GM19035 (cell line): ENCODE data around the gene SLC6A18.
"Not testable (repeated sequence)": the region's sequence is repeated elsewhere in the genome, so short reads cannot be mapped to it uniquely, and the experiment has no call there.

Experiments
- ATAC-seq: cut with Tn5 transposase; IDR thresholded peaks from one replicate; pipeline ENCODE4 v1.9.1; 2021; ENCODE audit not compliant: unreplicated experiment

The SLC6A18 gene

DNA sequence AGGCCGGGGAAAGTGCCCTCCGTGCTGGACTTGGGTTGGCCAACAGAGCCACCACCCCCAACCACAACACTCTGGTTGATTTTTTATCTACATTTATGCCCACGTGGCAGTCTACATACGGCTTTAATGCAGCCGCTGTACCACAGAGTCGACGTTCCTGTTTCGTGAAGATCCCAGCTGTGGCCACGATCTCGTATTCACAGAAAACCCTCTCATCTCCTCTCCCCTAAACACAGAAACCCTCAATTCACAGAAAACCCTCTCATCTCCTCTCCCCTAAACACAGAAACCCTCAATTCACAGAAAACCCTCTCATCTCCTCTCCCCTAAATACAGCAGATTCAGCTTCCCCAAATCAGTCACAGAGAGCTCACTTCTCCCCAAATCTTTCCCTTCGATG, 3.8 kb downstream of the SLC6A18 start:
- ATAC-seq = not testable (repeated sequence)

DNA sequence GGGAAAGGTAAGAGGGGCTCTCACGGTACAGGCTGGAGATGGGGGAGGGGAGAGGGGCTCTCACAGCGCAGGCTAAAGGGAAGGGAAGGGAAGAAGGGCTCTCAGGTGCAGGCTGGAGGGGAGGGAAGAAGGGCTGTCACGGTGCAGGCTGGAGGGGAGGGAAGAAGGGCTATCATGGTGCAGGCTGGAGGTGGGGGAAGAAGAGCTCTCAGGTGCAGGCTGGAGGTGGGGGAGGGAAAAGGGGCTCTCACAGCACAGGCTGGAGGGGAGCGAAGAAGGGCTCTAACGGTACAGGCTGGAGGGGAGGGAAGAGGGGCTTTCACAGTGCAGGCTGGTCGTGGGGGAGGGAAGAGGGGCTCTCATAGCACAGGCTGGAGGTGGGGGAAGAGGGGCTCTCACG, 4.6 kb downstream of the SLC6A18 start:
- no peak for ATAC-seq

DNA sequence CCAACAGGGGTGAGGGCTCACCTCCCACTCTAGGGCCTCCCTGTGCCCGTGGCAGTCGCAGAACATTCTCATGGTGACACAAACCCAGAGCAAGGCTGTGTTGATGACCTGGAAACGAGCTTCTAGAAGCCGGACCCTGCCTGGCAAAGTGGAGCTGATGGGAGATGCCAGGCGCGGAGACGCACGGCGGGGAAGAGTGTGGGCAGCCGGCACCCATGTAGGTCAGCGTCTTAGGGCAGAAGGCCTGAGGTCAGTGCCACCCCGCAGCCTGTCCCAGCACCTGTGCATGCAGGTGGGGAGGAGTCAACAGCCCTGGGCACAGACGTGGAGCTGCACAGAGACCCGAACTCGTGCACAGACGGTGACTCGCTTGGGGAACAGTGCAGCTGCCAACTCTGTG, 5.4 kb downstream of the SLC6A18 start:
- no peak for ATAC-seq

DNA sequence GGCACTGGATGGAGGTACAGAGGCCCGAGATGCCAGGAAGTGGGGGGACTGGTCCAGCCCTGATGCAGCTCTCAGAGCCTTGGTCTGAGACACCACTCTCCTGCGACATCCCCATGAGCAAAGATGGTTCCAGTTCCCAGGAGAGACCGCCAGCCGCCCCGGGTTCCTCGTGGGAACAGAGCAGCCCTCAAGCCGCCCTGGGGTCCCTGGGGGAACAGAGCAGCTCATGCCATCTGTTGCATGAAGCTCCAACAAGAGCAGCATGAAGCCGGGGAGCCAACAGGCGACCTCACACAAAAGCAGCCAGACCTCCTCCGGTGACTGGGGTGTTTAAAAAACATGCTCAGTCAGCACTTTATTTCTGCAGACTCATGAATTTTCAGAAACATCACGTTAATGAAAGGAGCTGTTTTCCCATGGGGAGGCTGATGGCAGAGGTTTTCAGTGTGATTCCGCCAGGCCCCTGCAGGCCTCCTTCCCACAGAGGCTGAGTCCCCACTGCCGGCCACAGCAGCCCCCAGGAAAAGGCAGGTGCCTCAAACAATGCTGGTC, 6.2 kb downstream of the SLC6A18 start:
- ATAC-seq = no peak

DNA sequence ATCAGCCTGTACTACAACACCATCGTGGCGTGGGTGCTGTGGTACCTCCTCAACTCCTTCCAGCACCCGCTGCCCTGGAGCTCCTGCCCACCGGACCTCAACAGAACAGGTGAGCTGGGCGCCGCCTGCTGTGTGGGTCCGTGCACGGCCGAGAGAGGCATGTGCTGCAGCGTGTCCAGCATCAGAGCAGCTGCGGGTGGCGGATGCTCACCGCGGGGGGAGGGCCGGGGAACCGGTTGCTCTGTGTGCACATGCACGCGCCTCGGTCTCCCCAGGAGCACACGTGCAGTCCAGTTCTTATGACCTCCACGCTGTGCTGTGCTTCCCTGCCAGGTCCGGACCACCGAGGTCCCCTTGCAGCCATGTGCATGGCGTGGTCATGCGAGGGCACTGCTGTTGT, 7.6 kb downstream of the SLC6A18 start:
- no peak for ATAC-seq

DNA sequence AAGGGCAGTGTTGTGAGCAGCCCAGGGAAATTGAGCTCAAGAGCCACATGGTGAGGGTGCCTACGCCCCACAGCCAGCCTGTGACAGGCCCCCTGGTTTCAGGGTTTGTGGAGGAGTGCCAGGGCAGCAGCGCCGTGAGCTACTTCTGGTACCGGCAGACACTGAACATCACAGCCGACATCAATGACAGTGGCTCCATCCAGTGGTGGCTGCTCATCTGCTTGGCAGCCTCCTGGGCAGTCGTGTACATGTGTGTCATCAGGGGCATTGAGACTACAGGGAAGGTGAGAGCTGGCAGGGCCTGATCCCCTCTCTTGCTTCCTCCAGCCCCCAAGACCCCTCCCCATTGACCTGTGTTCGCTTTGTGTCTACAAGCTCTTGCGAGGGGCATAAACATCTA, 10.2 kb downstream of the SLC6A18 start:
- ATAC-seq = no peak

DNA sequence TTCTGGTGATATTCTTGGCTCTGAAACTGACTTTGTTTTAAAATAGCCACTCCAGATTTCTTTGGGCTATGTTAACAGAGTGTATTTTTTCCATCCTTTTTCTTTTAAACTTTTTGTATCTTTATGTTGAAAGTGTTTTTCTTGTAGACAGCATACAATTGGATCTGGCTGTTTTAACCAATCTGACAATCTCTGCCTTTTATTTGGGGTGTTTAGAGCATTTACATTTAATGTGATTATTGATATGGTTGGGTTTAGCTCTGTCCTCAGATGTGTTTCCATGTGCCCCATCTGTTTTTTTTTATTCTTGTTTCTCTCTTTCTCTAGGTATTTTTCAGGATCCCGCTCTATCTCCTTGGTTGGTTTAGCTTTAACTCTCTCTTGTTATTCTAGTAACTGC, 10.7 kb downstream of the SLC6A18 start:
- no peak for ATAC-seq

DNA sequence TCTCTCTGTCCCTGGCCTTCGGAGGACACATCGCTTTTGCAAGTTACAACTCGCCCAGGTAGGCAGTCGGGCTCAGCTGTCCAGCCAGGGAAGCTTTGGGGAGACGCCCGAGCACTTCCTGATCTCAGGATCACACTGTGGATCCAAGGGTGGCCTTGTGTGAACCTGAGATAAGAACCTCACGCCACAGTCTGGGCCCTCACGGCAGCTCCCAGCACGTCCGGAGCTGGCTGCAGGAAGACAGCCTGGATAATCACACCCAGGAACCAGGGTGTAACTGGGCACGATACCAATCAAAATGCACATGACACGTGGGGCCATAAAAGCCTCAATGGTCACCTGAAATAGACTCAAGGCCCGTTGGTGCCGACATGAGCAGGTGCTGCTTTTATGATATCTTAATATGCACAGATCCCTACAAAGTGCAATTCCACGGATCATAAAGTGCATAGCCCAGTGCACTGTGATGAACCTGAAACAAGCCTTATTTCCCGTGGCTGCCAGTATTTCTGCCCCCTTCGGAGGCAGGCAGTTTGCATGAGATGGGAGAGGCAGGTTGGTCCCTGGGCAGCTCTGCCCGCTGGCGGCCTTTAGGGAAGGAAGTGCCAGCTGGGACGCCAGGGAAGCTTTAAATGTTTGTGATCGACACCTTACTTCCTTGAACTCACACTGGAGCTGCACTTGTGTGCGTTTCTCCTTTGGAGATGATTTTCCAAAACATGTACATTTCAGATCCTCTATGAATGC, 14.5 kb downstream of the SLC6A18 start:
- ATAC-seq = no peak

DNA sequence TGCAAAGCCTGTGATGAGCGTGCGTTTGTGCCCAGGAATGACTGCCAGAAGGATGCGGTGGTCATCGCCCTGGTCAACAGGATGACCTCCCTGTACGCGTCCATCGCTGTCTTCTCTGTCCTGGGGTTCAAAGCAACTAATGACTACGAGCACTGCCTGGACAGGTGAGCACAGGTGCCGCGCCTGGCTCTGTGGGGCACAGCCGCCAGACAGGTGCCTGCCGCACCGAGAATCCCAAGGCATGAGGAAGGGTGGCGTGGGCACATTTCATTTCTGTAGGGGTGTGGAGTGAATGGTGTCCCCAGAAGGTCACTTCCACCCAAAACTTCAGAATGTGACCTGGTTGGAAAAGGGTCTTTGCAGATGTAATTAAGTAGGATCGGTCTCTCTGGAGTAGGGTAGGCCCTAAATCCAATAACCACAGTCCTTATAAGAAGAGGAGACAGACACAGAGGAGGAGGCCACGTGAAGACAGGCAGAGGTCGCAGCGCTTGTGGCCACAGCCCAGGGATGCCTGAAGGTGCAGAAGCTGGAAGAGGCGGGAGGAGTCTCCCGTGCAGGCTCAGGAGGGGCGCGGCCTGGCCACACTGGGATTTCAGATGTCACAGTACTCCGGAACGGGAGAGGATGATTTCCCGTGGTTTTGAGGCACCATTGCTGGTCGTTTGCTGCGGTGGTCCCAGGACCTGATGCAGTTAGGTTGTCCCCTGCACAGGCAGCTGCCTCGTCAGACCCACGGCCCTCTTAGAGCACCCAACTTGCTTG, 15.5 kb downstream of the SLC6A18 start:
- no peak for ATAC-seq

DNA sequence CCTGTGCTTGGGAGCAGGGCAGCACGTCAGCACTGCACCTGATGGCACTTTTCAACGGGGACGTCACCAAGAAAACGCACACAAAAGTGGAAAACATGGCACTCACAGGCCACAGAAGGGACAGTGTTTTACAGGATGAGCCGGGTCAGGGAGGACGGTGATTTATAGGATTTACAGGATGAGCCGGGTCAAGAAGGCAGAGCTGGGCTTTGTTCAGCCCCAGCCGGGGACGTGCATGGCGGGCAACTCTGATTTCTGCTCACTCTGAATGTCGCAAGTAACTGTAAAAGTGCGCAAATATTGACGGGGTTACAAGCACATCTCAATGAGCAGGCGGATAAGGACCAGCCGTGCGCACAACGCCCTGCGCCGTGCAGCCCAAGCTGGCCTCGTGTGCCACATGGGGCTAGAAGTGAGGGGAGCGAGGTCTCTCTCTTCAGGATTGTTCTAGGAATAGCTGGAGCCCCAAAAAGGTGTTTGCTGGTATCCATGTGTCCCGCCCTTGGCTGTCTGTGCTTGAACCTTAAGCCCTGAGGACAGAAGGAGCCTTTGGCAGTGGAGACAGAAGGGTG, 16.4 kb downstream of the SLC6A18 start:
- no peak for ATAC-seq

DNA sequence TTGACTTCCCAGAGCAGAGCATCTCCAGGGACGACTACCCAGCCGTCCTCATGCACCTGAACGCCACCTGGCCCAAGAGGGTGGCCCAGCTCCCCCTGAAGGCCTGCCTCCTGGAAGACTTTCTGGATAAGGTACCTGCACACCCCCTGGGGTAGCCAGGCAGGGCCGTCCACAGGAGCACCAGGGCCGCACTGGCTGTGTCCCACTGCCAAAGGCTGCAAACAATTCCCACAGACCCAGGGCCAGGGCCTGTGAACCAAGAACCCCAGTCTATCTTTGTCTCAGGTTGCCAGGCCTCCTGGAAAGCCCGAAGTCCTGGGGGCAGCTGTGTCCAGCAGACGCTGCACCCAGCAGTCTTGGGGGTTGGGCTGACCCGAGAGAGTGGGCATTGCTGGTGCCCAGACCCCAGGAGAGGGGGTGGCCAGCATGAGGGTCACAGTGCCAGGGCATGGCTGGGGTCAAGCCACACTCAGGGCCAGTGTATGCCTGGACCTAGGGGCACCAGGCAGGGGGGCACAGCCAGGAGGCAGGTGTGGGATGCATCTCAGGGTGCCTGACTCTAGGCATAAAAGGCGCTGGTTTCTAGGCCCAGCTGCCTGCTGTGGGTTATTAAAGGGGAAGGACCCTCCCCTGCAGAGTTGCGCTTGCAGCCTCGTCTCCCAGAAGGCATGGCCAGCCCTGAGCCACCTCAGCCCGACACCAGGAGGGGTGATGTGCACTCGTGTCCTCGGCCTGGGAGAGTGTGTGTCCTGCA, 17.7 kb downstream of the SLC6A18 start:
- ATAC-seq = no peak

DNA sequence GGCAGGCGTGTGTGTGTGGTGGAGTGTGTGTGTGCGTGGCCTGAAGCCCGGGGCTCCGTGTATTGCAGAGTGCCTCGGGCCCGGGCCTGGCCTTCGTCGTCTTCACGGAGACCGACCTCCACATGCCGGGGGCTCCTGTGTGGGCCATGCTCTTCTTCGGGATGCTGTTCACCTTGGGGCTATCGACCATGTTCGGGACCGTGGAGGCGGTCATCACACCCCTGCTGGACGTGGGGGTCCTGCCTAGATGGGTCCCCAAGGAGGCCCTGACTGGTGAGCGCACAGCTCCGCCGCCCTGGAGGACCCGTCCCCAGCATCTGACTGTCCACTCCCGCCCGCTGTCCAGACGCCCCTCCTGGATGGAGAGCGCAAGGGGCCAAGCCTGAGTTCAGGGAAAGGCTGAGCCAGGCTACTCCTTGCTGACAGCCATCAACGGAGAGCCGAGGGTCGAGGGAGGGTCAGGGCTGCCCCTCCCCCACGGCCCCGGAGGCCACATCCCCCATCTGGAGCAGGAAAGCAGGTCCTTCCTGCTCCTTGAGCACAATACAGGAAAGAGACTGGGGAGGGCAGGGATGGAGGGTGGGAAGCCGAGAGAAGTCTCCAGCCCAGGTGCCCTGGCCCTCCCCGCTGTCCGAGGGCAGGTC, 18.4 kb downstream of the SLC6A18 start:
- ATAC-seq = no peak

DNA sequence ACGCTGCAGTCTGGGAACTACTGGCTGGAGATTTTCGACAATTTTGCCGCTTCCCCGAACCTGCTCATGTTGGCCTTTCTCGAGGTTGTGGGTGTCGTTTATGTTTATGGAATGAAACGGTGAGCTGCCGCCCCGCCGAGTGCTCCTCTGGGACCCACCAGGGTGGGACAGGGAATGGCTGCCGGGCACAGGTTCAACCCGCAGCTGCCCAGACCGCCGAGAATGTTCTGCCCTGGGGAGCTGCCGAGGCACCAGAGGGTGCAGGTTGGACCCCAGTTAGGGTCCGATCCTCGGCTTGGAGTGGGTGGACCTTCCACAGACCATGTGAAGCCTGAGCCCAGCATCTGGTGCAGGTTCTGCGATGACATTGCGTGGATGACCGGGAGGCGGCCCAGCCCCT, 19.1 kb downstream of the SLC6A18 start:
- ATAC-seq = no peak

DNA sequence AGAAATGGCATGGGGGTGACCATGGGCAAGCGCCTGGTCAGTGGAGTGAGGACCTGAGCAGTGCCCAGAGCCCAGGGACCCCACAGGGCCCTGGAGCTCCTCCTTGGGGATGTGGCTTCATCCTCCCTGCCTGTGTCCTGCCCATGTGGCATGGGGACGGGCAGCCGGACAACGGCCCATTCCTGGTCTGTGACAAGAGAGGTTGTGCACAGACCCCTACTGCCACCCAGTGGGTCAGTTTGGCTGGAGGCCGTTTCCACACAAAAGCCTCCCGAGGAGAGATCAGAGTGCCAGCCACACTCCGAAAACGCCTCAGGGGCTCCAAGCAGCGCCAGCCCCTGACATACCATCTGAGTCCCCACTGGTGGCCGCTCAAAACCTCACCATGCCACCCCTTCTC, 19.8 kb downstream of the SLC6A18 start:
- no peak for ATAC-seq

DNA sequence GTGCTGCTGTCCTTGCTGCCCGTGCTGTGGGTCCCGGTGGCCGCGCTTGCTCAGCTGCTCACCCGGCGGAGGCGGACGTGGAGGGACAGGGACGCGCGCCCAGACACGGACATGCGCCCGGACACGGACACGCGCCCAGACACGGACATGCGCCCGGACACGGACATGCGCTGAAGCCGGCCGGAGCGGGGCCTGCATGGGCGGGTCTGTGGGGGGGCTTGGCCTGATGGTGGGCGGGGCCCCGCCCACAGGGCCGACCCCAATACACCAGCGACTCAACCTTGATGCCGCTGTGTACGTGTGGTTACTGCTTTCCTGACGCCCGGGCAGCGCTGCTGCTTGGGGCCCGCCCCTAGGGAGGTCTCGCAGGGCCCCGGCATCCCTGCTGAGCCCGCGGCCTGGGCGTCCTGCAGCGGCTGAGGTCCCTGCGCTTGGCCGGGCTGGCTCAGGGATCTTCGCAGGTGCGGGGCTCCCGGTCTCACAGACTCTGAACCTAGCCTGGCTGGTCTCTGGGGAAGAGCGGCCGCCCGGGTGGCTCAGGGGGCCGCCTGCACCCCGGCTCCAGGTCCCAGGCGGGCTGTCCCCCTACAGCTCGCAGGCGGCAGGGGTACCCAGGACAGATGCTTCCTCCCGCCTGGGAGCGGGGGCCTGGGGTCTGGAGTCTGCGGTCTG, 20.9 kb downstream of the SLC6A18 start:
- ATAC-seq = no peak

DNA sequence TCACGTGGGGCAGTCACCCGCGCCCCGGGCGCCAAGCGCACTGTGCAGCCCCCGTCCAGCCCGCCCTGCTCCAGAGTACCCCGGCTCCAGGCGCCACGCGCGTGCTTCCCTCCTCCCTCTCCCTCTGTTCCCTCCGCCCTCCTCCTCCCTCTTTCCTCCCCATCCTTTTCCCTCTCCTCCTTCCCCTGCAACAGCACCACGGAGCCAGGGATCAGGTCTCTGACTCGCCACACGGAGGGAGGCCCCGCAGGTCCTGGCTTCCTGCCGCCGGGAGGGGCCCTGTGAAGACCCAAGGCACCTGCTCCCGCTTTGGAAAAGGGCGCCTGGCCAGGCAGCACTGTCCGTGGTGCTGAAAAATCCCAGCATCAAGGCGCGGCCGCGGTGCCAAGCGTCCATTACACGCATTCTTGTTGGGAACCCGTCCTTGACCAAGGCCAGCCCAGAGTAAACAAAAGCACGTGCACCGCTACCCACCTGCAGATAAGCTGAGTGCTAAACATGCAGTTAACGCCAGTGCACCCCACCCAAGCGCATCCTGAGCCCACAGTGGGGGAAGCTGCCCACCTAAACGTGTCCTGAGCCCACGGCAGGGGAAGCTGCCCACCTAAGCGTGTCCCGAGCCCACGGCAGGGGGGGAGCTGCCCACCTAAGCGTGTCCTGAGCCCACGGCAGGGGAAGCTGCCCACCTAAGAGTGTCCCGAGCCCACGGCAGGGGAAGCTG, 21.7 kb downstream of the SLC6A18 start:
- no peak for ATAC-seq

DNA sequence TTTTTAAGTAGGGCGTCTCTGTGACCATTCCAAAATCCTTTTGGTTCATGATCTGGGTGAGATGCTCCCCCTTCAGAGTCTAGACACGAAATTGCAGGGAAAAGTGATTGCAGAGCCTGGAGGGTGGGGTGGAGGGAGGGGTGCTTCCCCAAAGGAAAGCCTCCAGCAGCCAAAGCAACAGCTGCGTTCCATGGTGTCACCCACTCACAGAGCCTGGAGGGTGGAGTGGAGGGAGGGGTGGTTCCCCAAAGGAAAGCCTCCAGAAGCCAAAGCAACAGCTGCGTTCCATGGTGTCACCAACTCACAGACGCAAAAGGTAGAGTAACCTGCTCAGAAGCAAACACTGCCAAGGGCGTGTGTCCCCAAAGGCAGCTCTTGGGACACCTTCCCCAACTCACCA, 22.6 kb downstream of the SLC6A18 start:
- no peak for ATAC-seq

DNA sequence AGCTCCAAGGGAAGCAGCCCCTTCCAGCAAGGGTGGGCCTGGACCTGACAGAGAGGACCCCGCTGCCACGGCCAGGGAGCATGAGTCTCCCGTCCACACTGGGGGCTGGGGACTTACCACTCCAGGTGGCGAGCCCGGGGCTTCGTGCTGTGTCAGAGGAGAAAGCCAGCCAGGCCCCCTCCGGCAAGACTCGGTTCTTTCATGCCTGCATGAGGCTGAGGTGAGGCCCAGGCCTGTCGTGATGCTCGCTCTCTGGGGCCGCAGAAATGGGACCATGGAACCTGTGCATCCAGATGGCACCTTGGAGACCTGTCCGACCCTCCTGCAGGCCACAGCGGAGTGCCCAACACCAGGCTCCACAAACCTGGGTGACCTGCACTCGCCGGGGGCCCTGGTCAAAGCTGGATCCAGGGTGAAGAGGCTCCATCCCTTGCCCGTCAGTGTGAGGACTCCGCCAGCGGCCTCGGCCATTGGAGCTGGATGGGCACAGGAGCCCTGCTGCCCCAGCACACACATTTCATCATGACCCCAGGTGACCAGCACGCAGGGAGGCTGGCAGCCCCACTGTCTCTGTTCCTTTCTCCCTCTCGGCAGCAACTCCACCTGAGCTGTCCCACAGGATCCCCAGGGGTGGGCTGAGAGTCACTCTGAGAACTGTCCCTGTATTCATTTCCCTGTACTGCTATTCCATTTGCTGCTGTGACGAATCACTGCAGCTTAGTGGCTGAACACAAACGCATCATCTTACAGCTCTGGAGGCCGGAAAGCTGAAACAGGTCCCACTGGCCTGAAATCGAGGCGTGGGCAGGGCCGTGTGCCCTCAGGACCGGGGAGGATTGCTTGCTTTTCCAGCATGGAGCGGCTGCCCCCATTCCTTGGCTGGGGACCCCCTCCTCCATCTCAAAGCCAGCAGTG, 24.4 kb downstream of the SLC6A18 start:
- no peak for ATAC-seq
